G401.6 (cell line): Measurements from ENCODE around the gene WBP1.
A peak's percentile ranks its signal among the peaks of the same experiment; 100 is the strongest.
"Not testable (repeated sequence)": the region's sequence is repeated elsewhere in the genome, so short reads cannot be mapped to it uniquely, and the experiment has no call there.

Experiments used
- FAIRE-seq: peaks from 2 replicates; lab custom pipeline; 2012; peaks lifted over from hg19 to GRCh38; lab: Jason Lieb, UNC

Gene WBP1

GRCh38 chr2:74458132-74458937 is at the start of gene WBP1:
Gene WBP1 (plus strand): TSS chr2:74458438. CDS start chr2:74458603, 165 bp downstream.
- FAIRE-seq = peak; percentile 99

DNA sequence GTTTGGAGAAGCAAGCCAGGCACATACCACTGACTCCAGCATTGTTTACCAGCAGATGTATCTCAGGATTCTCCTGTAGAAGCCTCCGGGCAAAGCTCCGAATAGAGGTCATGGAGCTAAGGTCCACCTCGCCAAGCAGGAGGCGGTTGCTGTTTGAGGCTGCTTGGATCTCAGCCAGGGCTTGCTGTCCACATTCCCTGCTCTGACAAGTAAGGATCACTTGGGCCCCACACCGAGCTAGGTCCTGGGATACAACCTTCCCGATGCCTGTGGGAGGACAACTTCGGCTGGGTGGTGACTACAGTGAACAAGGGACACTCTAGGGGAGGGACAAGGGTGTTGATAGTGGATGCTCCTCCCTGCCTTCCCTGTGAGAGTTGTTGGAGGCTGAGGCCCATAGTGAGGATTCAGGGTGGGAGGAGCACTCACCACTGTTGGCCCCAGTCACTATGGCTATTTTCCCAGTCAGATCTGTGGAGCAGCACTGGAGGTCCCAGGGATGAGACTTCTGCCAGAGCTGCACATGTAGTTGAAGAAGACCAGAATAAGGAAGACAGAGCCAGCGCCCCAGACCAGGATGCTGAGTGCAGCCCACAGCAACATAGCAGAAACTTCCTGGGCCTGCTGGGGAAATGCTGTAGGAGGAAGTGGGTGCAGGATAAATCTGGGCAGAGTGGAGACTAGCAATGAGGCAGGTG is 45.1 kb upstream of the WBP1 start:
- FAIRE-seq = no peak

GRCh38 chr2:74414441-74414840 is 43.8 kb upstream of the WBP1 start:
- FAIRE-seq = no peak

DNA sequence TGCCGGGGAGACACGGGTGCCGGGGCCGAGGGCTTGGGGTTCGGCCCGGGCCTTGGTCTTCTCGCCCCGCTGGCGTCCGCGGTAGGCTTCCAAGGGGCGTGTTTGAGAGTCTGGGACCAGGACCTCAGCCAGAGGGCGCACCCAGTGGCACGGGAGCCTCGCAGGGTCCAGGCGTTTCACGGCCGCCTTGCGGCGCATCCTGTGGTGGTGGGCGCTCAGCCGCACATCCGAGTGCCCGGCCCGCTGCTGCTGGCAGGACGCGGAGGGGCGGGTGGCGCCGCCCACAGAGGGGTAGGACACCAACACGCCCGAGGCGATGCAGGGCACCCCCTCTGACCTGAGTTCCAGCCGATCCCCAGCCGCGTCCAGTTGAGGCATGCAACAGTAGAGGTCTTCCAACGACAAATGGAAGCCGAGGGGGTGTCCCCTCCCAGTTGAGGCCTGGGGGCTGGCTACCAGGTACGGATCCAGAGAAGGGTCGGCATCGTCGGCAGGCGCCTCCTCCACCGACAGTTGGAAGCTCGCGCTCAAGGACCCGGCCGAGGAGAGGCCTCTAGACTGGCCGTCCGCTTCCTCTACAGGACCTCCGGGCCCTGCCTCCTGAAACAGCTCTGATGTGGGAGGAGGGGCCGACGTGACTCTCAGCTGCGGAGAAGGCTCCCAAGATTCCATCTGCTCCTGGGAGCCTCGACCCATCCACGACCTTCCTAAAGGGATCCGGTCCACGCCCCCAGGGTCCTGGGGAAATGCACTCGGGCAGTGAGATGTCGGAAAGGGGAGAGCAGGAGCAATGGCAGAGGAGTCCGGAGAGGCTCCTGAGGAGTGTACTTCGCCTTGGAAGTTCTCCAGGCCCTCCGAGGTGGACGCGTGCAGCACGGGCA is 43.1 kb upstream of the WBP1 start:
- no peak for FAIRE-seq

GRCh38 chr2:74415762-74416395 is 42.4 kb upstream of the WBP1 start:
- FAIRE-seq = no peak

- FAIRE-seq = no peak
Observed at GRCh38 chr2:74416778-74417177, 41.5 kb upstream of the WBP1 start.

DNA sequence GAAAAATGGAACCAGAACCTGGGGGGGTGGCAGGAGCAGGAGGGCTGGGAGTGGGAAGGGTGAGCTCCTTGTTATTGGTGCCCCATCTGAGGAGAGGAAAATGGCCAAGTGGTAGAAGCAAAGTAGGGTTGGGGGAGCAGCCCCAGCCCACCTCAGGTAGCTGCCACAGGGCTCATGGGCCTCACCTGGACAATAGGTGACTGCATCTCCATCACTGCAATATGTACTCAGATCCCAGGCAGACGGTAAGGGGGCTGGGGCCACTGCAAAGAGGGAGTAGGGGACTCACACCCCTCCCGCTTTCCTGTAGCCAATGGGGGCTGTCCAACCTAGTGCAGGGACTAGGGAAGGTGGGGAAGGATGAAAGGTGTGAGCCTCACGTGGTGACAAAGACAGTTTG is 41.0 kb upstream of the WBP1 start:
- no peak for FAIRE-seq

DNA sequence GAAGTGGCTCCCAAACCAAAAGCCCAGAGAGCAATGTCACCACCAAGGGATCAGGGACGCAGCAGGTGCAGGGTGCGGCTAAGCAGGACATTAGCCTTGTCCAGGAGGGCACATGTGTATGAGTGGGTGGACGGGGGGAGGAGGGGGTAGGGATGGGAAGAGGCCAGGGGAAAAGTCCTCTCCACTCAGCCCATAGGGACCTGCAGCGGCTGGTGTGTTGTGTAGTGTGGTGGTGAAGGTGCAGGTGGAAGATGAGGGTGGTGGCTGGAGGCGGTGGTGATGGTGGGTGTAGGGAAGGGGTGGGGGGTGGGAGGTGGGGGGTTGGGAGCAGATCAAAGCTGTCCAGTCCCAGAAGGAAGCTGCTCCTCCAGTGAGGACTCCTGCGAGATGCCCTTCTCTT is 40.5 kb upstream of the WBP1 start:
- no peak for FAIRE-seq

GRCh38 chr2:74418312-74418711 is 39.9 kb upstream of the WBP1 start:
- FAIRE-seq = no peak

GRCh38 chr2:74419345-74419744 is 38.9 kb upstream of the WBP1 start:
- no peak for FAIRE-seq

DNA sequence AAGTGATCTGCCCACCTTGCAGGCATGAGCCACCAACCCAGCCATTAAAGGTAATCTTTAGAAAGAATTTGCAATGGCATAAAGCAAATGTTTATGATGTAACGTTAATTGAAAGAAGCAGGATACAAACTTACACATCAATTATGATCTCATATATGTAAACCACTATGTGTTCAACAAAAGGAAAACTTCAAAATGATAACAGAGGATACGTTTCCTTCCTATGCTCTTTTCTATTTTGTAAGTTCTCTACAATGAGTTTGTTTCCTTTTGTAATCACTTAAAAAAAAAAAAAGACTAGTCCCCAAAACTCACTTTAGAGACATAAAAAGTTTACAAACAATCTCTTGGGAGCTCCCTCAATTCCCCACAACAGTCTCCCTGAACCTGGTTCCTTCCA is 38.2 kb upstream of the WBP1 start:
- FAIRE-seq = no peak

GRCh38 chr2:74420443-74421103 is 37.7 kb upstream of the WBP1 start:
- FAIRE-seq = not testable (repeated sequence)

GRCh38 chr2:74421221-74421870 is 36.9 kb upstream of the WBP1 start, which contains the start of the genes C2orf81 and WDR54:
Gene C2orf81 (minus strand): TSS chr2:74421619. CDS start chr2:74421560, 59 bp downstream.
Gene WDR54 (plus strand): TSS chr2:74421730. CDS start chr2:74422154, 424 bp downstream.
- no peak for FAIRE-seq

DNA sequence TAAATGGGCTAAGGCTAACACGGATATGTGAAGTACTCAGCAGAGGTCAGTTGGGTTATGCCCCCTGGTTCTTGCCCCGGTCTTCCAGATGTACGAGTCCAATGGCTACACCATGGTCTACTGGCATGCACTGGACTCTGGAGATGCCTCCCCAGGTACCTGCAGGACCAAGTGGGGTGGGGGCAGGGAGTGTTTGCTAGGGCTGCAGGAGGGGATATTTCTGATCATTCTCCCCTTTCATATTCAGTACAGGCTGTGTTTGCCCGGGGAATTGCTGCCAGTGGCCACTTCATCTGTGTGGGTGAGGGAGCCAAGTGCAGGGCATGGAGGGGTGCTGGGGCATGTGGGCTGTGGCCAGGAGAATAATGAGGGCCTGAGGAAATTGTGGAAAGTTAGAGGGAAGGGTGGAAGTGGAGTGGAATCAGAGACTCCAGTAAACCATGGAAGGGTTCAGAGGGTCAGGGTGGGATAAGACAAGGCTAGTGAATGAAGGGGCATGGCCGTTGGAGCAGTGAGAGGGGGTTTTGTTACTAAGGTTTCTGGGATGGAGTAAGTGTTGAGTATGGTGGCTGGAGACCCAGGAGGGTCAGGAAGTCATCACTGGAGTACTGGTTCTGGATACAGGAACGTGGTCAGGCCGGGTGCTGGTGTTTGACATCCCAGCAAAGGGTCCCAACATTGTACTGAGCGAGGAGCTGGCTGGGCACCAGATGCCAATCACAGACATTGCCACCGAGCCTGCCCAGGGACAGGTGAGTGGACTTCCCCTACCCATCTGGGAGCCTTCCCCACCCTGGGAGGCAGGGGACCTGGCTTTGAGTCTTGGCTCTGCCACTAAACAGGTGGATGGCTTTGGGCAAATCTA is 34.8 kb upstream of the WBP1 start:
- no peak for FAIRE-seq

DNA sequence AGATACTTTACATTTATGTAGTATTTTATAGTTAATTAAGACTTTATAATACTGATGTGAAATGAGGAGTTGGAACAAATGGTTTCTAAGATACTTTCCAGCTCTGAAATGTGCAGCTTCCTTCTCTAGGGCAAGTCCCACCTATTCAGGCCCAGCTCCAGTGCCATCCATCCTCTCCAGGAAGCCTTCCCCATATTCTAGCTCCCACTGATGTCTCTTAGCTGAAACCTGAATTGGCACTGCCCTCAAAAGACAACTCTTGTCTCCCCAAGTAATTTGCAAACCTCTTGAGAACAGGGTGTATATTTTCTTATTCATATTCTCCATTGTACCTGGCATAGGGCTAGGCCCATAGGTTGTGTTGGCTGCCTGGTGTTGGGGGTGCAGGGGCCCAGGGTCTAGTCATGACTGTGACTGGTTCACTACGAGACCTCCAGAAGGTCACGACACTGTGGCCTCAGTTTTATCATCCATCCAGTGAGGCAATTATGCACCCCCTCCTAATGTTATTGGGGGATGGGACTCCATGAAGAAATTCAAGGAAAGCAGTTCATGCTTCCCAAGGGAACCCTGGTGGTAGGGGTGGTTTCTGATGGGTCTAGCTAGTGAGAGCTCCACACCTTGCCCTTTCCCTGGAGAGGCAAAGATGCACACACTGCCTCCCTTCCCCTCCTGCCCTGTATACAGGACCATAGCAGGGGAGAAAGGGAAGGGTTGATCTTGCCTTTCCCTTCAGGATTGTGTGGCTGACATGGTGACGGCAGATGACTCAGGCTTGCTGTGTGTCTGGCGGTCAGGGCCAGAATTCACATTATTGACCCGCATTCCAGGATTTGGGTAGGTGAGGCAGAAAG is 33.9 kb upstream of the WBP1 start:
- FAIRE-seq = no peak

DNA sequence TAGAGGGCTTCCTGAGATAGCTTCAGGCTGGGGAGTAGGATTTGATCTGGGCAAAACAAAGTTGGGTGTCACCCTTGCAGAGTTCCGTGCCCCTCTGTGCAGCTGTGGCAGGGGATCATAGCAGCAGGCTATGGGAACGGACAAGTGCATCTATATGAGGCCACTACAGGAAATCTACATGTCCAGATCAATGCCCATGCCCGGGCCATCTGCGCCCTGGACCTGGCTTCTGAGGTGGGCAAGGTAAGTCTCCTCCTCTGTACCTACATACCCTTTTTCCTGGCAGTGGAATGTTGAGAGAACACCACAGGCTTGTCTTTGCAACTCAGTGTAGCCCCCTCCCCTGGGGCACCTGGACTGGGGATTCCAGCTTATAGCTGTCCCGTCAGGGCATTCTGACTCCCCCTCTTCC is 33.2 kb upstream of the WBP1 start:
- no peak for FAIRE-seq

DNA sequence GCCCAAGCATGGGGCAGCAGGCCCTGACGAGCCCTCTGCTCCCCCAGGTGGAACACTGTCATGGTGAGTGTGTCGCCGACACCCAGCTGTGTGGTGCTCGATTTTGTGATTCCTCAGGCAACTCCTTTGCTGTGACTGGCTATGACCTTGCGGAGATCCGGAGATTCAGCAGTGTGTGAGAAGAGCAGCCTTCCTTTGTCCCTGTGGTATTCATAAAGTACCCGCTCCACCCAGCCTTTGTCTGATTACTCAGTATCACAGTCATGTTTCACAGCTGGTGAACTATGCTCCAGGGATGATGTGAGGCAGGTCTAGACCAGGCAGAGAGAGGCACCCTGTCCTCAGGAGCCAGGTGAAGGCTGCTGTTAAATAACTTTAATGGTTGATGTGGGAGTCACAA is 32.7 kb upstream of the WBP1 start:
- no peak for FAIRE-seq

- FAIRE-seq = no peak
Observed at GRCh38 chr2:74426181-74426758, 32.0 kb upstream of the WBP1 start.

DNA sequence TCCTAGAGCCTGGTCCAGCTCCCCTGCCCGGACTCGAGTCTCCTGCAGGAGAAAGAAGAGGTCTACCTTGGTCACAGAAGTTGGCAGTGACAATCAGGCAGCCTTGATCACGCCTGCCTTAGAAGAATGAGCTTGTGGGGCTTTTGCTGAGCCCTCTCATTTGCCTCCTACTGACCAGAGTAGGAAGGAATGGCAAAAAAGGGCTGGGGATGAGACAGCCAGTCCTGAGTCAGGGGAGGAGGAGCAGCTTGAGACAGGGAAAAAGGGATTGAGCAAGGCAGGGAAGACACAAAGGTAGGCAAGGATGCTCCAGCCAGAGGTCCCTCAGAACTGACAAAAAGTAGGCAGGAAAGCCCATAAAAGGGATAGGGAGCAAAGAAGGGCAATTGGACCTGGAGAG is 30.7 kb upstream of the WBP1 start:
- FAIRE-seq = no peak
